GM18499 (cell line): ENCODE data around the gene GNA15.

Experiments used
- ATAC-seq: cut with Tn5 transposase; IDR thresholded peaks from one replicate; pipeline ENCODE4 v1.9.1; 2021; ENCODE audit warnings: moderate number of reproducible peaks; ENCODE audit not compliant: insufficient read depth, unreplicated experiment

GNA15 gene

GRCh38 chr19:3105641-3106508 is 30.0 kb upstream of the GNA15 start:
- no peak for ATAC-seq

DNA sequence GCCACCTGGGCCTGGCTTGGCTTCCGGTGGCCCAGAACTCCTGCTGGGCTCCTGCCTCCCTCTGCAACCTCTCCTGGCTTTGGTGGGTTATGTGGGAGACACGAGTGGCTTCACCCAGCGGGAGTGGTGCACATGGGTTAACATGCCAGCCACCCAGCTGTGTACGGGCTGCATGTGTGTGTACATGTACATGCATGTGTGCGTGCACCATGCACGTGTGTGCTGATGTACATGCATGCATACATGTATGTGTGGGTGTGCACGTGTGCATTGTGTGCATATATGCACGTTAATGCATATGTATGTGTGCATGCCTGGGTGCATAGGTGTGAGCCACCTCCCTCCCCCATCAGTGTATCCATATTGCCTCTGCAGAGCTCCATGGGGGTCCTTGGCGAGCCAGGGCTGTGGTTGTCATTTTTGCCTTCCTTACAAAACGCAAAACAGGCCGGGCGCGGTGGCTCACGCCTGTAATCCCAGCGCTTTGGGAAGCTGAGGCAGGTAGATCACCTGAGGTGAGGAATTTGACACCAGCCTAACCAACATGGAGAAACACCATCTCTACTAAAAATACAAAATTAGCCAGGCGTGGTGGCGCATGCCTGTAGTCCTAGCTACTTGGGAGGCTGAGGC is 29.2 kb upstream of the GNA15 start:
- no peak for ATAC-seq

- ATAC-seq = no peak
Measured at GRCh38 chr19:3107658-3108057, 28.2 kb upstream of the GNA15 start.

GRCh38 chr19:3108775-3109174 is 27.1 kb upstream of the GNA15 start:
- no peak for ATAC-seq

- no peak for ATAC-seq
Measured at GRCh38 chr19:3109491-3109890, 26.3 kb upstream of the GNA15 start.

- no peak for ATAC-seq
Measured at GRCh38 chr19:3110126-3110825, 25.6 kb upstream of the GNA15 start.

GRCh38 chr19:3111586-3112247 is 24.1 kb upstream of the GNA15 start:
- no peak for ATAC-seq

GRCh38 chr19:3112375-3113099 is 23.3 kb upstream of the GNA15 start:
- ATAC-seq = no peak

- no peak for ATAC-seq
Measured at GRCh38 chr19:3113100-3114017, 22.5 kb upstream of the GNA15 start.

GRCh38 chr19:3114018-3114726 is 21.7 kb upstream of the GNA15 start:
- ATAC-seq = no peak

- no peak for ATAC-seq
Measured at GRCh38 chr19:3114811-3115210, 21.0 kb upstream of the GNA15 start.

DNA sequence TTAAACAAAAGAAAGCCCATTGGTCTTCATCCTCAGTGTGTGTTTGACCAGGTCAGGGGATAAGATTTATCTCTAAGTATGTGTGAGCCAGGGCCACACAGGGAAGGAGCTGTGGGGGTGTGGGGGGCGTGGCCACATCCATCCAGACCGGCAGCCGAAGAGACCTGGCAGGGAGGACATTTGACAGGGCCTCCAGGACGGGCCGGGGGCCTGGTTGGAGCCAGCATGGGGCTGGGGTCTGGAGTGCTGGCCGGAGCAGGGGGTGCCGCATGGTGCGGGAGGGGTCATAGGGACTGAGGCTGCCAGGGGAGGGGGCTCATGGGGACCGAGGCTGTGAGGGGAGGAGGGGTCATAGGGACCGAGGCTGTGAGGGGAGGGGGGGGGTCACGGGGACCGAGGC is 20.4 kb upstream of the GNA15 start:
- no peak for ATAC-seq

GRCh38 chr19:3115916-3116602 is 19.8 kb upstream of the GNA15 start:
- no peak for ATAC-seq

DNA sequence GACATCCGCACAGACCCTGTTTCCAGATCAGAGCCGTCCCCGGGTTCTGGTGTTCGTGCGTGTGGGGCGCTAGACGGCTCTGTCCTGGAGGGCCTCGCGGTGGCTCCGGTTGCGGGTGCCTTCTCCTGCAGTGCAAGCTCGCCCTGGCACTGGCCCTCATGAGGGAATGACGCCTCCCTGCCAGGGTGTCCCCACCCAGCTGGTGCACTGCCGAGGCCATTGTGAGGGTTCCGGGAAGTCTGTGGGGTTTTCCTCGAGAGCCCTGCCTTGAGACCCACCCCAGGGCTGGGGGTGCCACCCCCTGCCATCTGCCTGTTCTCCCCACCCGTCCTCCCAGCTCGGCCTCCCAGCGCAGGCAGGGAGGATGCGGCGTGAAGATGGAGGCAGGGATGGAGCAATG is 19.2 kb upstream of the GNA15 start:
- no peak for ATAC-seq

DNA sequence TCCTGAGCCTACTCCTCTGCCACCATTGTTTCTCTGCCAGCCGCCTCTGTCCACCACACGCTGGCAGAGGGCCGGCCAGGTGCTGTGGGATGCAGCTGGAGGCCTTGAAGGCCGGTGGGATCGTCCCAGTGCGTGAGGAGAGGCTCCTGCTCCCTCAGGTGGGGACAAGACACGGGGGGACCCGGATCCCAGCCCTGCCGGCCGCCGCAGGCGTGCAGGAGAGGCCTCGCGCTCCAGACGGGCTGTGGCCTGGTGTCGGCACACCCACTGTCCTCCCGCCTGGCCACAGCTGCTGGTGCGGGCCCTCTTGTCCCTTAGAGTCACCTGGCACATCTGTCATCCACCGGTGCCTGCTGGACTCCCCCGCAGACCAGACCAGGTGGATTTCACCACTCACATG is 18.1 kb upstream of the GNA15 start:
- ATAC-seq = no peak

- ATAC-seq = no peak
Measured at GRCh38 chr19:3118232-3119070, 17.4 kb upstream of the GNA15 start.

- no peak for ATAC-seq
Measured at GRCh38 chr19:3119071-3119595, 16.7 kb upstream of the GNA15 start.
